Trophoblast cell (in vitro differentiated cells and primary cell): ENCODE data around the gene DIS3L2.

Source experiments
- DNase-seq, 2 donors: peaks; one replicate each; pipeline ENCODE4 v3.0.0-alpha.2; 2016
- H2AFZ ChIP-seq: 2 replicates; pipeline ENCODE4 v1.6.1; 2013; ENCODE audit warnings: low read length, moderate library complexity, mild to moderate bottlenecking; ENCODE audit not compliant: insufficient read depth, poor library complexity
- H2AK5ac ChIP-seq: 2 replicates; pipeline ENCODE4 v1.6.1; 2013; ENCODE audit warnings: mild to moderate bottlenecking, low read length
- H2BK120ac ChIP-seq: 2 replicates; pipeline ENCODE4 v1.6.1; 2013; ENCODE audit warnings: low read length, mild to moderate bottlenecking, moderate library complexity; ENCODE audit not compliant: insufficient read depth, poor library complexity
- H2BK12ac ChIP-seq: 2 replicates; pipeline ENCODE4 v1.6.1; 2013; ENCODE audit warnings: mild to moderate bottlenecking, low read length, moderate library complexity
- H2BK5ac ChIP-seq: 2 replicates; pipeline ENCODE4 v1.6.1; 2013; ENCODE audit warnings: low read length, low read depth, moderate library complexity, mild to moderate bottlenecking; ENCODE audit not compliant: poor library complexity
- H3K14ac ChIP-seq: 2 replicates; pipeline ENCODE4 v1.6.1; 2013; ENCODE audit warnings: mild to moderate bottlenecking, low read length
- H3K18ac ChIP-seq: 2 replicates; pipeline ENCODE4 v1.6.1; 2013; ENCODE audit warnings: mild to moderate bottlenecking, low read length
- H3K23ac ChIP-seq: 2 replicates; pipeline ENCODE4 v1.6.1; 2013; ENCODE audit warnings: low read length
- H3K27ac ChIP-seq: 2 replicates; pipeline ENCODE4 v1.5.1; 2013; ENCODE audit warnings: low read depth, mild to moderate bottlenecking, inconsistent platforms, low read length, moderate library complexity
- H3K27me3 ChIP-seq: 2 replicates; pipeline ENCODE4 v1.6.1; 2013; ENCODE audit warnings: inconsistent platforms, mild to moderate bottlenecking, low read length, moderate library complexity; ENCODE audit not compliant: insufficient read depth
- H3K36me3 ChIP-seq, 2 experiments: 1 replicate in 1 of 2; 2 replicates in 1 of 2; pipeline ENCODE4 v1.6.1; 2013; ENCODE audit warnings: low read length in 2 of 2, mild to moderate bottlenecking in 2 of 2, moderate library complexity in 1 of 2; ENCODE audit not compliant: insufficient read depth in 2 of 2, control insufficient read depth in 1 of 2
- H3K4ac ChIP-seq: 2 replicates; pipeline ENCODE4 v1.6.1; 2013; ENCODE audit warnings: low read depth, mild to moderate bottlenecking, low read length, moderate library complexity
- H3K4me1 ChIP-seq, 2 experiments: 1 replicate in 1 of 2; 2 replicates in 1 of 2; pipeline ENCODE4 v1.6.1; 2013; ENCODE audit warnings: low read length in 2 of 2, mild to moderate bottlenecking in 2 of 2, moderate library complexity in 1 of 2; ENCODE audit not compliant: insufficient read depth in 2 of 2, control insufficient read depth in 1 of 2
- H3K4me2 ChIP-seq: 2 replicates; pipeline ENCODE4 v1.6.1; 2013; ENCODE audit warnings: inconsistent platforms, mild to moderate bottlenecking, low read length, moderate library complexity
- H3K4me3 ChIP-seq: 2 replicates; pipeline ENCODE4 v1.5.1; 2013; ENCODE audit warnings: mild to moderate bottlenecking, low read depth, low read length, inconsistent platforms
- H3K79me1 ChIP-seq: one replicate; pipeline ENCODE4 v1.6.1; 2013; ENCODE audit warnings: low read length
- H3K79me2 ChIP-seq: 2 replicates; pipeline ENCODE4 v1.6.1; 2013; ENCODE audit warnings: low read length, mild to moderate bottlenecking; ENCODE audit not compliant: control insufficient read depth, insufficient read depth, poor library complexity
- H3K9ac ChIP-seq: 2 replicates; pipeline ENCODE4 v1.6.1; 2013; ENCODE audit warnings: mild to moderate bottlenecking, low read length
- H3K9me3 ChIP-seq: 2 replicates; pipeline ENCODE4 v1.6.1; 2013; ENCODE audit warnings: low read depth, mild to moderate bottlenecking, control low read depth, inconsistent platforms, low read length; ENCODE audit not compliant: insufficient read depth
- H4K12ac ChIP-seq: 2 replicates; pipeline ENCODE4 v1.6.1; 2013; ENCODE audit warnings: low read depth, mild to moderate bottlenecking, low read length, moderate library complexity
- H4K8ac ChIP-seq: 2 replicates; pipeline ENCODE4 v1.6.1; 2013; ENCODE audit warnings: low read depth, mild to moderate bottlenecking, low read length, moderate library complexity
- H4K91ac ChIP-seq: one replicate; pipeline ENCODE4 v1.6.1; 2013; ENCODE audit warnings: low read depth, mild to moderate bottlenecking, low read length, moderate library complexity
- WGBS: extraction: QIAGEN DNeasy Blood & Tissue Kit; methylation state at CpG from one replicate; pipeline ENCODE4 v1.1.7; 2013; ENCODE audit warnings: missing lambda C conversion rate; ENCODE audit not compliant: insufficient read length, insufficient coverage; ENCODE audit errors: extremely low coverage; 5-methylcytosine and 5-hydroxymethylcytosine counted together

Gene DIS3L2

DNA sequence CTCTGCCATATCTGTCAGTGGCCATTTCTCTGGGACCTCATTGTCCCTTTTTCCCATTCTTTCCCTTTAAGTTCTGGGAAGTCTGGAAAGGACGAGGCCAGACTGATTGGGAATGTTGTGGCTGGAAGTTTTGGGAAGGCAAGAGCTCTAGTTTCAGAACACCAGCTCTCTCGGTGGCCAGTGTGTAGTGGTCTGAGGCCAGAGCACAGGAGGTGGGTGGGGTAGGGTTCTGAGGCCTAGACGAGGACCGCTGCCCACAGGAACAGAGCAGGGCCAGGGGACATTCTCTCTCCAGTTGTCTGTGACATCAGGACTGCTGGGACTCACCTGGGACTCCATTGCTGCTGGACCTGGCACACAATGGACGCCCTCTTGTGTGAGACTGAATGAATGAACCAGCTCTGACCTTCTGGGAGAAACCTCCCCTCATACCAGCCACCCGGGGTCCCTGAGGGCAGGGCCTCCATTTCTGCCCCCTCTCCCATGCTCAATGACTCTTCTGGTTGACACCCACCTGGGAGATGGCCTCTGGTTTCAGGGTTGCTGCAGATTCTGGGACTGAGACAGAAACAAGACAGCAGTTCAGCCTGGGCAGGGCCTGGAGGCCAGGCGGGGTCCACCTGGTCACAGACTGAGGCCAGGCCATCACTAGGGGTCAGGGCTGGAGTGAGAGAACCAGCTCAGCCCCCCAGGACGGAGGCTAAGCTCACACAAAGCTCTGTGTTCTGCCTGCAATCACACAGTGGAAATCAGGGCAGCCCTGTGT, 26.9 kb upstream of the DIS3L2 start:
- Histone ChIP-seq H3K4me3 (no peak overlapping the region), H4K91ac (no peak overlapping the region), H3K9ac (no peak overlapping the region), H2AK5ac (no peak overlapping the region), H2BK5ac (no peak overlapping the region), H2BK12ac (no peak overlapping the region), H3K79me2 (no peaks in the 10 kb centered on the region), H3K27me3 (peaks cover 7% of the 10 kb centered on the region), H3K4me2 (no peak overlapping the region), H3K23ac (no peak overlapping the region), H3K4ac (no peak overlapping the region), H2AFZ (no peak overlapping the region), H3K27ac (no peak overlapping the region), H4K8ac (no peak overlapping the region), H3K14ac (no peak overlapping the region), H3K4me1 (no peaks in the 10 kb centered on the region), H3K9me3 (no peaks in the 10 kb centered on the region), H2BK120ac (no peak overlapping the region), H3K36me3 (no peaks in the 10 kb centered on the region), H3K18ac (no peak overlapping the region), H4K12ac (no peak overlapping the region), H3K79me1 (no peaks in the 10 kb centered on the region)
- no CpG with 5 or more reads among the region's 8 CpGs for WGBS
- DNase-seq: no peak

DNA sequence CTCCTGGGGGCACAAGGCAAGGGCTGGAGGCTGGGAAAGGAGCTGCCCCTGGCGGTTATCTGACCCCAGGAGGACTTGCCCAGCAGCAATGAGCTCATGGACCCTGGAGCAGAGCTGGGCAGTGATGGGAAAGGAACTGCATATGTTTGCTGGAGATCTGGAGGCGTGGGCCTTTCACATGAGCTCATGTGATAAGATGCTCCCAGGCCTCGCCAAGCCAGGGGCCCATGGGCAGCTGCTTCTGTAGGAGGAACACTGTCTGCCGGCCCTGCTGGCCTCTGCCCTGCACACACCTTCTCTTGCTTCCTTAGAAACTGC, 26.3 kb upstream of the DIS3L2 start:
- Histone ChIP-seq H3K18ac (no peak overlapping the region), H3K27me3 (peaks cover 7% of the 10 kb centered on the region), H3K4me2 (no peak overlapping the region), H4K12ac (no peak overlapping the region), H3K4me3 (no peak overlapping the region), H4K91ac (no peak overlapping the region), H3K9me3 (no peaks in the 10 kb centered on the region), H3K79me1 (no peaks in the 10 kb centered on the region), H4K8ac (no peak overlapping the region), H3K23ac (no peak overlapping the region), H2BK12ac (no peak overlapping the region), H3K4ac (no peak overlapping the region), H2BK120ac (no peak overlapping the region), H3K14ac (no peak overlapping the region), H2BK5ac (no peak overlapping the region), H3K79me2 (no peaks in the 10 kb centered on the region), H2AK5ac (no peak overlapping the region), H3K4me1 (no peaks in the 10 kb centered on the region), H3K36me3 (no peaks in the 10 kb centered on the region), H3K27ac (no peak overlapping the region), H3K9ac (no peak overlapping the region), H2AFZ (no peak overlapping the region)
- no CpG with 5 or more reads among the region's 4 CpGs for WGBS
- DNase-seq: no peak

DNA sequence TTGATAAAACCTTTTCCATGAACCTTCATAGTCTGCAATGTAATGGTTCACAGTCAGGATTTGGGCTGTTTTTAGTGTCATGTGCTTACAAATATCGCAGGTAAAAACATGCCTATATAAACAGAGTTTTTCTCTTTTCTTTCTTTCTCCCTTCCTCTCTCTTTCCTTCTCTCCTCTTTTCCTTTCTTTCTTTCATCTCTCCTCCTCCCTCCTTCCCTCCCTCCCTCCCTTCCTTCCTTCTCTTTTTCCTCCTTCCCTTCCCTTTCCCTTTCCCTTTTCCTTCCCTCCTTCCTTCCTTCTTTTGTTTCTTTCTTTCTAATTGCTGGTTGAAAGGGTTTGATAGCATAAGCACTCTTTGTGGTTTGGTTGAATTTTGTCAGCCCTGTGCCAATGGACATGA, 25.7 kb upstream of the DIS3L2 start:
- Histone ChIP-seq H3K9me3 (no peaks in the 10 kb centered on the region), H3K79me2 (no peaks in the 10 kb centered on the region), H3K79me1 (no peaks in the 10 kb centered on the region), H3K9ac (no peak overlapping the region), H2AFZ (no peak overlapping the region), H3K4me2 (no peak overlapping the region), H3K23ac (no peak overlapping the region), H2BK12ac (no peak overlapping the region), H3K36me3 (no peaks in the 10 kb centered on the region), H4K12ac (no peak overlapping the region), H3K27me3 (peaks cover 3% of the 10 kb centered on the region), H3K27ac (no peak overlapping the region), H3K4me3 (no peak overlapping the region), H4K8ac (no peak overlapping the region), H3K4me1 (no peaks in the 10 kb centered on the region), H2BK5ac (no peak overlapping the region), H3K14ac (no peak overlapping the region), H2AK5ac (no peak overlapping the region), H4K91ac (no peak overlapping the region), H3K4ac (no peak overlapping the region), H3K18ac (no peak overlapping the region), H2BK120ac (no peak overlapping the region)
- no peak for DNase-seq
- no CpG with 5 or more reads among the region's 1 CpG for WGBS

DNA sequence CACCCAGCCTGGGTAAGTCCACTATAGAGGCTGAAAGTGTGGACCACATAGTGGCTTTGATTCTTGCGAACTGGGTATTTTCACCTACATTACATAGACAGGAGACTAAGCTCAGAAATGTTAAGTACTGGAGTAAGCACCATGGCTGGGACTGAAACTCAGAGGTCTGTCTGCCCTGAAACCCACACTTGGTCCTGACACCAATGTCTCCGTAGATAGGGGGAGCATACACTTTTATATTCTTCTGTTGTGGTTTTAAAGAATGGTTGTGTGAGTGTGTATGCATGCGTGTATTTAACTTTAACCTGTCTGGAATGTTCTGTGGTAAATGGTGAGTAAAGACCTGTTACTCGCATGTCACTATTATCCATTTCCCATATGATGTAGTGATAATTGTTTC, 25.0 kb upstream of the DIS3L2 start:
- H3K27me3 ChIP-seq: peaks cover 2% of the 10 kb centered on the region
- H4K12ac ChIP-seq: no peak overlapping the region
- H3K4me2 ChIP-seq: no peak overlapping the region
- H2BK120ac ChIP-seq: no peak overlapping the region
- no peak for DNase-seq
- H3K14ac ChIP-seq: no peak overlapping the region
- H3K27ac ChIP-seq: no peak overlapping the region
- H3K79me1 ChIP-seq: no peaks in the 10 kb centered on the region
- no CpG with 5 or more reads among the region's 4 CpGs for WGBS
- no peaks in the 10 kb centered on the region for H3K36me3 ChIP-seq
- no peak overlapping the region for H4K8ac ChIP-seq
- H2AK5ac ChIP-seq: no peak overlapping the region
- H3K4ac ChIP-seq: no peak overlapping the region
- H4K91ac ChIP-seq: no peak overlapping the region
- no peaks in the 10 kb centered on the region for H3K9me3 ChIP-seq
- no peak overlapping the region for H2AFZ ChIP-seq
- no peaks in the 10 kb centered on the region for H3K79me2 ChIP-seq
- H3K23ac ChIP-seq: no peak overlapping the region
- no peak overlapping the region for H3K9ac ChIP-seq
- no peak overlapping the region for H3K18ac ChIP-seq
- no peak overlapping the region for H2BK5ac ChIP-seq
- H3K4me3 ChIP-seq: no peak overlapping the region
- no peak overlapping the region for H2BK12ac ChIP-seq
- no peaks in the 10 kb centered on the region for H3K4me1 ChIP-seq
